Transverse colon (tissue), 4 donors: Measurements from ENCODE around the gene STBD1.

ENCODE experiments used
- POLR2A ChIP-seq: fragments of 450-650 bp; IDR thresholded peaks from one replicate; pipeline ENCODE4 v1.6.1; 2016; ENCODE audit warnings: antibody characterized with exemption, mild to moderate bottlenecking, moderate library complexity
- POLR2AphosphoS5 ChIP-seq, 3 donors: sonication (generic); formaldehyde crosslinking; IDR thresholded peaks; one replicate each; pipeline ENCODE4 v1.6.1; 2016; ENCODE audit warnings: antibody characterized with exemption in 3 of 3
- TF ChIP-seq, protein P1 (sequence below), 5 experiments: fragments of 200-600 bp in 3 of 5; fragments of 450-650 bp in 2 of 5; sonication (generic) in 3 of 5; IDR thresholded peaks; 1 replicate in 2 of 5; 2 replicates in 3 of 5; pipeline ENCODE4 v1.5.1; 2016 to 2017; ENCODE audit warnings: antibody characterized with exemption in 5 of 5, inconsistent platforms in 3 of 5, mild to moderate bottlenecking in 2 of 5, moderate library complexity in 1 of 5

DNA sequence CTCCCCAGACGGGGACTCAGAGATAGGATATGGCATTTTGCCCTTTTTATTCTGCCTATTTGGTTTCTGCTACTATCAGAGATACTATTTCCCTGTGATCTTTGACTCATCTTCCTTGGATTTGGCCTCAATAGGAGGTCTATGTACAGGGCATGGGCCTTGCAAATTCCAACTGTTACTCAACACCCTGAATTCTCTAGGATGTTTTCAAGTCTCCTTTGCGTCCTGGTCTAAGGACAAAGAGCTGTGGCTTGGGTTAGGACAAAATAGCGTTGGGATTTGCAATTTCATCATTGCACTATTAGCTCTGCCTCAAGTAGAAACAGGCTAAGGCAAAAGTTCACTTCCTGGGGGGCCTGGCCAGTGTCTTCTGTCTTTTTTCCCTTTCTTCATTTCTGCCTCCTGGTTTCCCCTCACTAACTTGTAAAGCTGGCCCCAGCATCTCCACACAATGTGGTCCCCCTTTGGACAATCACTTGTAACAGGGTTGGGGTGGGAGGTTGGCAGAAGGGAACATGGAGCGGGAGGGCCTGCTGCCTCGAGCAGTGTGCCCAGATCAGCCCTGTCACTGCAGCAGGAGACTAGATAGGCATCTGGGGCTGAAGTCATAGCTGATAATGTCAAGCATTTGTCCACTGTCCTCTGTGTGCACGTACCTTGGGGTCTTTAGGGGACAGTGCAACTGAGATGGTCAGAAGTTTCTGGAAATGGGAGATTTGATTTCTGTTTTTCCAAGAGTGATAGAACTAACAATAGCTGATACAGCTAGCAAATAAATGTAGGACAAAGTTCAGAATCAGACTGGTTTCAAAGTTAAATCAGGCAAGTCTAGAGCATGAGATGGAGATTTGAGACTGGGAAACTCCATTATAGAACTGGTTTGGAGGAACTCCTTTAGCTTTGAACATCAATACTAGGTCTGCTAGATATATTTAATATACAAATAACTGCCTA lies 25.8 kb upstream of the STBD1 start:
- TF ChIP-seq POLR2AphosphoS5 (IDR thresholded peaks at IDR 0.05) (no peak), POLR2A (no peak)
- TF ChIP-seq, protein P1, sequence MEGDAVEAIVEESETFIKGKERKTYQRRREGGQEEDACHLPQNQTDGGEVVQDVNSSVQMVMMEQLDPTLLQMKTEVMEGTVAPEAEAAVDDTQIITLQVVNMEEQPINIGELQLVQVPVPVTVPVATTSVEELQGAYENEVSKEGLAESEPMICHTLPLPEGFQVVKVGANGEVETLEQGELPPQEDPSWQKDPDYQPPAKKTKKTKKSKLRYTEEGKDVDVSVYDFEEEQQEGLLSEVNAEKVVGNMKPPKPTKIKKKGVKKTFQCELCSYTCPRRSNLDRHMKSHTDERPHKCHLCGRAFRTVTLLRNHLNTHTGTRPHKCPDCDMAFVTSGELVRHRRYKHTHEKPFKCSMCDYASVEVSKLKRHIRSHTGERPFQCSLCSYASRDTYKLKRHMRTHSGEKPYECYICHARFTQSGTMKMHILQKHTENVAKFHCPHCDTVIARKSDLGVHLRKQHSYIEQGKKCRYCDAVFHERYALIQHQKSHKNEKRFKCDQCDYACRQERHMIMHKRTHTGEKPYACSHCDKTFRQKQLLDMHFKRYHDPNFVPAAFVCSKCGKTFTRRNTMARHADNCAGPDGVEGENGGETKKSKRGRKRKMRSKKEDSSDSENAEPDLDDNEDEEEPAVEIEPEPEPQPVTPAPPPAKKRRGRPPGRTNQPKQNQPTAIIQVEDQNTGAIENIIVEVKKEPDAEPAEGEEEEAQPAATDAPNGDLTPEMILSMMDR (IDR thresholded peaks at IDR 0.05), result no peak
